Epithelial cell of esophagus (primary cell): ENCODE measurements around the gene HSFX2.
"Not testable (repeated sequence)": the region's sequence is repeated elsewhere in the genome, so short reads cannot be mapped to it uniquely, and the experiment has no call there.

Experiments used
- DNase-seq: peaks from one replicate; pipeline ENCODE4 v3.0.0; 2010; ENCODE audit warnings: low read depth
- H3K4me3 ChIP-seq: 2 replicates; pipeline ENCODE4 v1.5.1; 2011; ENCODE audit warnings: mild to moderate bottlenecking, low read length, control low read depth
- CTCF ChIP-seq: IDR thresholded peaks from 2 replicates; pipeline ENCODE4 v1.5.1; 2011; ENCODE audit warnings: low read depth, mild to moderate bottlenecking, low read length, control low read depth, inconsistent platforms; ENCODE audit not compliant: insufficient read depth; ENCODE audit errors: missing control alignments

Gene HSFX2

DNA sequence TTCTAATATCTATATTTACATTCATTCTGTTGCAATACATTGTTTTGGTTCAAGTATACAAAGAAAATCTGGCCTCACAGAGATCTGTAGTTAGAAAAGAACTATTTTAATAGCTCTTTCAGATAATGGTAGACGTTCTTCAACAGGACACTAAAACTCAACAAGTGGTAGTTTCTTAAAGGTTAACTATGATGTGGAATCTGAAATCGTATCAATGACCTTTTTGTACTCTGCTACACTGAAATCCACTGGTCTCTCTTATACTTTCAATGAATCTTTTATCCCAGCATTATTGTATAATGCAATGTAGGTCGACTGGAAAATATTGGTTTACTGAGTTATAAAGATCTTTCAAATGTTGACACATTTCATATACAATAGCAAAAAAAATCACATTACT lies 23.8 kb upstream of the HSFX2 start:
- no peak for DNase-seq
- H3K4me3 ChIP-seq, result no peak overlapping the region
- no peak for TF ChIP-seq CTCF

GRCh38 chrX:149611623-149612175 lies 16.6 kb upstream of the HSFX2 start:
- DNase-seq, result no peak
- no peak for TF ChIP-seq CTCF
- no peak overlapping the region for H3K4me3 ChIP-seq

DNA sequence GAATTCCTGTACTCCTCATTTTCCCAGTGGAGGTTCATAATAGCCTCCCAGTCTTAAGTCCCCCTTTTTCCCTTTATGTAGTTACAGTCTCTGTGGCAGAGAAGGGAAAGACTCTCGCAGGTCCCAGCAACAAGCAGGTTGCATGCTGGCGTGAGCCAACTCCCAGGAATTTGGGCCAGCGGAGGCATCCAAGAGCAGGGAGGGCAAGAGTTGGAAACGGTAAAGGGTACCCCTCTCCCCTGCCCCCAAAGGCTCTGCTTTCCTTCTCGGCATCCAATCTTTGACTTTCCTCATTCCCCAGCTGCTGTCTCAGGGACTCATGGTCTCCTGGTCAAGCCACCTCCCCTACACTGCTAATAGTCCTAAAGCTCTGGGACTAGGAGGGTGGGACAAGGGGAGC lies 15.4 kb upstream of the HSFX2 start:
- DNase-seq, result no peak
- TF ChIP-seq CTCF, result no peak
- H3K4me3 ChIP-seq, result no peak overlapping the region

DNA sequence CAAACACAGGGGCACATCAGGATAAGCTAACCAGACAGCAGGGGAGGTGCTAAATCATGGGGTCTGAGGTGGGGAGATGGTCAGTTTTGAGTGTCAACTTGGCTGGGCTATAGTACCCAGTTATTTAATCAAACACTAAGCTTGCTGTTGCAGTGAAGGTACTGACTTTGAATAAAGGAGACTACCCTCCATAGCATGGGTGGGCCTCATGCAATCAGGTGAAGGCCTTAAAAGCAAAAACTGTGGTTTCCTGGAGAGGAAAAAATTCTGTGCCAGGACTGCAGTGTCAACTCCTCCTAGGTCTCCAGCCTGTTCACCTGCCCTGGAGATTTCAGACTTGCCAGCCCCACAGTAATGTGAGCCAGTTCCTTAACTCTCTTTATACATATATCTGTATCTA lies 12.6 kb upstream of the HSFX2 start:
- no peak for TF ChIP-seq CTCF
- H3K4me3 ChIP-seq, result no peak overlapping the region
- no peak for DNase-seq

DNA sequence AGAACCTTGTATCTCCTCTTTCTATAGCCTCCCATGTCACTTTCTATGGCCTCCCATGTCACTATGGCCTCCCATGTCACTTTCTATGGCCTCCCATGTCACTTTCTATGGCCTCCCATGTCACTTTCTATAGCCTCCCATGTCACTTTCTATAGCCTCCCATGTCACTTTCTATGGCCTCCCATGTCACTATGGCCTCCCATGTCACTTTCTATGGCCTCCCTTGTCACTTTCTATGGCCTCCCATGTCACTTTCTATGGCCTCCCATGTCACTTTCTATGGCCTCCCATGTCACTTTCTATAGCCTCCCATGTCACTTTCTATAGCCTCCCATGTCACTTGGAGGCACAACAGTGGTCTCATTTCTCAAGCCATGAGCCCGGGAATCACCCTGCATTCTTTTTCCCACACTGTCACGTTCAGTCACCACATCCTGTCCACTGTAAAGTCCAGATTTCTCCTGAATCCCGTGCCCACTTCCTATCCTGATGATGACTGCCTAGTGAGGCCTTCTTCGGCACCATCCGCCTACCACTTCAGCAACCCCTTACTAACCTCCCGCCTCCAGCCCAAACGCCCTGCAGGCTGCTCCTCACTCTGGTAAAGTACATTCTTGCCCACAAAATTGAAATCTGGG lies 10.3 kb upstream of the HSFX2 start:
- not testable (repeated sequence) for DNase-seq, H3K4me3 ChIP-seq

DNA sequence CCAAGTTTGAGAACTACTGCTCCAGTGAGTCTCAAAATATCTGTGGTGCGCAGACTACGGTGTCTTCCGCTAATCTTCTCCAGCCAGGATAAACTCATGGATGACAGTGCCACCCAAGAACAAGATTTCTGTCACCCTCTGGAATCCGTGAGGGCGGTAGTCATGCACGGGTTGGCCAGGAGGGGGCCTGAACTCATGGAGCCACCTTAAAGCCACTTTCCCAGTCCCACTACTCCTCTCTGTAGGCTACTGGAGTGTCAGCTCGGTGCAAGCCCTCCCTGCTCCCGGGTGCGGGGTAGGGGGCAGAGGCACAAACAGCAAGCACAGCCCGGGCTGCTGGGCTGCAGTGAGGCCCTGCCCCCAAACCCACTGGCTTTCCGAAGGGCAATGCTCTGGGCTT lies 3.5 kb upstream of the HSFX2 start:
- not testable (repeated sequence) for H3K4me3 ChIP-seq, DNase-seq

DNA sequence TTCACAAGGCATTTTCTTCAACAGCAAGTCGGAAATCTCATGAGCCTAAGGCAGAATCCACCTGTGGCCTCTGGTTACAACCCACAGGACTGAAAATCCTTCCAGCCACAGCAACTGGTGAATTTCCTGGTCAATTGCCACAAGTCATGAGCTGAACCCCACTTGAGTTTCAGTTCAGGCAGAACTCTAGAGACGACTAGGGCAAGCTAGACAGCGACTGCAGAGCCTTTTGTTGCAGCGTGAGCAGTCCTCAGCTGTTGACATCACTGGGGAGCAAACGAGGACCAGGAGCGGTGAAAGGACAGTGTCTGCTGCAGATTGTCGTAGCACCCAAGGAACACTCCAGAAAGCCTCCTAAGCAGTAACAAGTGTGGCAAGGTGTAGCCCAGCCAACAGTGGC lies 829 bp upstream of the HSFX2 start:
- DNase-seq, H3K4me3 ChIP-seq: not testable (repeated sequence)

DNA sequence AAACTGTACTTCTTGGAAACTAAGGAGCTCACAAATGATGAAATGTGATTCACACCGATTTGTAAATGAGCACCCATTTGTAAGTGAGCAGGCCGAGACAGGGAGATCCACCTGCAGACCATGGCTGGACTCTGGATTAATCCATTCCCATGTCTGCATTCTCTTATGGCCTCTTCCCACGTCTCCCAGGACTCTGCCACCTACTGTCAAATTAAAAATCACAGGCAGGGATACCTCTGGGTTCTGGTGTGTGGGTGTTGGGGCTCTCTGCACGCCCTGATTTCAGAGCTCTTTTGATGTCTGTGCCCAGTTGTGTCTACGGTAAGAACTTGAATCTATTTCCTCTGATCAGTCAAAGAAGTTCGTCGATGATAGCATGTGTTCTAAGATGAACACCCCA lies 4.1 kb downstream of the HSFX2 start:
- DNase-seq, H3K4me3 ChIP-seq: not testable (repeated sequence)

- not testable (repeated sequence) for DNase-seq, H3K4me3 ChIP-seq
Measured at GRCh38 chrX:149587359-149587758, 7.8 kb downstream of the HSFX2 start, which contains the start of gene MAGEA9B. TSS of gene MAGEA9B (minus strand) at chrX:149587459. CDS start at chrX:149583179, 4,280 bp downstream.

- not testable (repeated sequence) for H3K4me3 ChIP-seq, DNase-seq
Measured at GRCh38 chrX:149585631-149586030, 9.5 kb downstream of the HSFX2 start.

- H3K4me3 ChIP-seq, DNase-seq: not testable (repeated sequence)
Measured at GRCh38 chrX:149573456-149573855, 21.7 kb downstream of the HSFX2 start.
